Esophagus (tissue), 2 donors: ENCODE data around the gene SLC35G2. TPM values are rescaled to one million over a fixed set of nuclear protein-coding genes. Genes with fewer than 3 reads are reported as not detected.
"Not testable (repeated sequence)": the region's sequence is repeated elsewhere in the genome, so short reads cannot be mapped to it uniquely, and the experiment has no call there.

ENCODE experiments used
- H3K27ac ChIP-seq, 2 donors: one replicate each; pipeline ENCODE4 v1.5.1; 2013; ENCODE audit warnings: low read depth in 2 of 2, mild to moderate bottlenecking in 2 of 2, inconsistent platforms in 1 of 2, low read length in 1 of 2, moderate library complexity in 1 of 2
- H3K27me3 ChIP-seq, 2 donors: one replicate each; pipeline ENCODE4 v1.6.1; 2013; ENCODE audit warnings: low read length in 2 of 2, control low read depth in 1 of 2, mild to moderate bottlenecking in 1 of 2; ENCODE audit not compliant: insufficient read depth in 2 of 2, control insufficient read depth in 1 of 2
- H3K36me3 ChIP-seq, 2 donors: one replicate each; pipeline ENCODE4 v1.6.1; 2013; ENCODE audit warnings: low read length in 1 of 2; ENCODE audit not compliant: control insufficient read depth in 2 of 2, insufficient read depth in 2 of 2
- H3K4me1 ChIP-seq, 2 donors: one replicate each; pipeline ENCODE4 v1.6.1; 2013; ENCODE audit warnings: low read length in 1 of 2; ENCODE audit not compliant: control insufficient read depth in 2 of 2, insufficient read depth in 2 of 2
- H3K4me3 ChIP-seq, 2 donors: one replicate each; pipeline ENCODE4 v1.5.1; 2013; ENCODE audit warnings: low read length in 2 of 2, mild to moderate bottlenecking in 2 of 2, low read depth in 1 of 2, moderate library complexity in 1 of 2
- H3K9me3 ChIP-seq, 2 donors: one replicate each; pipeline ENCODE4 v1.6.1; 2013; ENCODE audit warnings: mild to moderate bottlenecking in 2 of 2, low read depth in 1 of 2, low read length in 1 of 2, moderate library complexity in 1 of 2; ENCODE audit not compliant: control insufficient read depth in 2 of 2, insufficient read depth in 1 of 2
- WGBS, 2 donors: extraction: QIAGEN DNeasy Blood & Tissue Kit; methylation state at CpG; one replicate each; pipeline ENCODE4 v1.1.7; 2013; 5-methylcytosine and 5-hydroxymethylcytosine counted together
- polyA plus RNA-seq, 2 donors: library from polyadenylated mRNA; stranded (reverse); fragments of 200-250 nt; gene quantifications; one replicate each; pipeline ENCODE4 v1.2.3, GENCODE V29; 2013
- donor health status: healthy with polysubstance abuse.
- donor health status: Bipolar disorder and iron deficiency.

Gene SLC35G2
- polyA plus RNA-seq, 2 donors = 1.1 to 1.3 TPM

DNA sequence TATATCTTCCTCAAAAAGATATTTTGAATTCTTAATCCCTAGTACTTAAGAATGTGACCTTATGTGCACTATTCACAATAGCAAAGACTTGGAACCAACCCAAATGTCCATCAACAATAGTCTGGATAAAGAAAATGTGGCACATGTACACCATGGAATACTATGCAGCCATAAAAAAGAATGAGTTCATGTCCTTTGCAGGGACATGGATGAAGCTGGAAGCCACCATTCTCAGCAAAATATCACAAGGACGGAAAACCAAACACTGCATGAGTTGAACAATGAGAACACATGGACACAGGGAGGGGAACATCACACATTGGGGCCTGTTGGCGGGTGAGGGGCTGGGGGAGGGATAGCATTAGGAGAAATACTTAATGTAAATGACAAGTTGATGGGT, 60.6 kb downstream of the SLC35G2 start:
- not testable (repeated sequence) for H3K4me3 ChIP-seq, H3K27ac ChIP-seq, H3K4me1 ChIP-seq, H3K9me3 ChIP-seq, H3K36me3 ChIP-seq, H3K27me3 ChIP-seq
- 97 to 100% methylated on average over 2 of the region's 2 CpGs for WGBS, 2 donors

DNA sequence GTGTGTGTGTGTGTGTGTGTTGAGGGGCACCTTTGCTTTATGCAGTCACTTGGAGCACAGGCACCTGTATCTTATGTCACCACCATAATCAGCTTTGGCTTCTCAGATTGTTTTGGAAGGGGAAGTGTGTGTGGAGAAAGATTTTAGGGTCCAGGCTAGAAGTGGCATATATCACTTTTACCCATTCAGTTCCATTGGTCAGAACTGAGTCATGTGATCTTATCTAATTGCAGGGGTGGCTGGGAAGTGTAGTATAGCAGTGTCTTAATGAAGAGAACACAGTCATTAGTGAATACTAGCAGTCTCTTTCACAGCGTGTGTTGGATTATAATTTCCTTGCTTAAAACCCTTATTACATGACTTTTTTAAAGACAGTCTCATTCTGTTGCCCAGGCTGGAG, 63.6 kb downstream of the SLC35G2 start:
- Histone ChIP-seq H3K9me3 (no peaks in the 10 kb centered on the region), H3K36me3 (no peaks in the 10 kb centered on the region), H3K27ac (no peak overlapping the region), H3K4me3 (no peak overlapping the region), H3K27me3 (no peaks in the 10 kb centered on the region), H3K4me1 (no peaks in the 10 kb centered on the region)
- 79 to 96% methylated on average over 1 of the region's 1 CpG for WGBS, 2 donors

DNA sequence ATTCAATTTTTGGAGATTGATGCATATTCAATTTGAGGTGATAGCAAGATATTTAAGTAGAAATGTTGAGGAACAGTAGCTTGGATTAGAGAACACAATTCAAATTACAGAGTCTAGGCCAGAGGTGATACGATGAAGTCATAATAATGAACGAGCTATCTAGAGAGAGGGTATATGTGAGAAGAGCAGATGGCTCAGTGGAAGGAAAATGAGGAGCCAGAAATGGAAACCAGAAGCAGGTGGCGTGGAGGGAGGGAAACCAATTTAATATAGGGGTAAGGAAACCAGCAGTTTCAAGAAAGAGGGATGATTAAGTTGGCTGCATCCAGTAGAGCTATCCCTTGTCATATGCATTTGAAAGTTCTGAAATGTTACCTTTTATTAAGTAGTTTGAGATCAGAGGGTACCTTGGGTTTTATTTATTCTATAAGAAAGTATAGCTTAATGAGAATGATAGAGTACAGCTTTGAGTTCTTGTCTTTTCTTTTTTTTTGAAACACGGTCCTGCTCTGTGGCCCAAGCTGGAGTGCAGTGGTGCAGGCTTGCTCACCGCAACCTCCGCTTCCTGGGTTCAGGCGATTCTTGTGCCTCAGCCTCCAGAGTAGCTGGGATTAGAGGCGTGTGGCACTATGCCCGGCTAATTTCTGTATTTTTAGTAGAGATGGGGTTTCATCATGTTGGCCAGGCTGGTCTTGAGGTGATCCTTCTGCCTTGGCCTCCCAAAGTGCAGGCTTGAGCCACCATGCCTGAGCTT, 65.2 kb downstream of the SLC35G2 start:
- Histone ChIP-seq H3K27me3 (no peaks in the 10 kb centered on the region), H3K27ac (no peak overlapping the region), H3K4me3 (no peak overlapping the region), H3K9me3 (no peaks in the 10 kb centered on the region), H3K4me1 (no peaks in the 10 kb centered on the region), H3K36me3 (no peaks in the 10 kb centered on the region)
- 93 to 95% methylated on average over 9 of the region's 9 CpGs for WGBS, 2 donors

DNA sequence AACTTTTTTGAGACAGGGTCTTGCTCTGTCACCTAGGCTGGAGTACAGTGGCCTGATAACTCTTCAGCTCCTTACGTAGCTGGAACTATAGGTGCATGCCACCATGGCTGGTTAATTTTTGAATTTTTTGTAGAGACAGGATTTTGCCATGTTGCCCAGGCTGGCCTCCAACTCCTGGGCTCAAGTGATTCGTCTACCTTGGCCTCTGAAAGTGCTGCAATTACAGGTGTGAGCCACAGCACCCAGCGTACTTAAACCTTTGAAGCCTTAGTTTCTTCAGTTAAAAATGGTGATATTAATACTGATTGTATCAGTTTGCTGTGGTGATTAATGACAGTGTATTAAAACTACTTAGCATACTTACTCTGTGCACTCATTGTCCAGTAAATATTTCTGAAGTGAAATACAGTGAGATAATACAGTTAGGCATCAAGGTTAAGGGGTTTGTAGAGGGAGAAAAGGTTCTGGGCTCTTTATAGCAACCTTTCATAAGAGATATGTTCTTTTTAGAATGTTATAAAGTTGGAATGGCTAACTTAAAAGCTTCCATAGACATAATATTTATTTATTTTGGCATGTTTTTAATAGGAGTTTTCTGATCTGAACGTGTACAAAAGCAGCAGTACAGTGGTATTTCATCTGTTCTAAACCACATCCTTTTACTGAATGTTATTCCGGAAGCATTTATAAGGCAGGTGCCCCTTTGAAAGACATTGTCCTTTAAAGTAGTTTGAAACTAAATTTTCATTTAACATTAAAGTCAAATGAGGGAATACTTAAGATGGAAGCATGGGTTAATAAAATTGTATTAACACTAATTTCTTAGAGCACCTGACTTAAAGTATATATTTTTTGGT, 66.7 kb downstream of the SLC35G2 start:
- Histone ChIP-seq H3K36me3 (no peaks in the 10 kb centered on the region), H3K4me3 (no peak overlapping the region), H3K27ac (no peak overlapping the region), H3K27me3 (no peaks in the 10 kb centered on the region), H3K9me3 (no peaks in the 10 kb centered on the region), H3K4me1 (no peaks in the 10 kb centered on the region)
- WGBS, 2 donors = 55% methylated on average over 5 of the region's 5 CpGs

DNA sequence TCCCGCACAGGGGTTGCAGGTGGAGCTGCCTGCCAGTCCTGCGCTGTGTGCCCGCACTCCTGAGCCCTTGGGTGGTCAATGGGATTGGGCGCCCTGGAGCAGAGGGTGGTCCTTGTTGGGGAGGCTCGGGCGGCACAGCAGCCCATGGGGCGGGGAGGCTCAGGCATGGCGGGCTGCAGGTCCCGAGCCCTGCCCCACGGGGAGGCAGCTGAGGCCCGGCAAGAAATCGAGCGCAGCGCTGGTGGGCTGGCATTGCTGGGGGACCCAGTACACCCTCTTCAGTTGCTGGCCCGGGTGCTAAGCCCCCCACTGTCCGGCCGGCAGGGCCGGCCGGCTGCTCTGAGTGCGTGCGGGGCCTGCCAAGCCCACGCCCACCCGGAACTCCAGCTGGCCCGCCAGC, 71.0 kb downstream of the SLC35G2 start:
- H3K9me3 ChIP-seq = no peaks in the 10 kb centered on the region
- WGBS, 2 donors = 86 to 88% methylated on average over 18 to 24 of the region's 24 CpGs
- no peaks in the 10 kb centered on the region for H3K4me1 ChIP-seq
- H3K27ac ChIP-seq = no peak overlapping the region
- no peaks in the 10 kb centered on the region for H3K36me3 ChIP-seq
- no peaks in the 10 kb centered on the region for H3K27me3 ChIP-seq
- H3K4me3 ChIP-seq = no peak overlapping the region

DNA sequence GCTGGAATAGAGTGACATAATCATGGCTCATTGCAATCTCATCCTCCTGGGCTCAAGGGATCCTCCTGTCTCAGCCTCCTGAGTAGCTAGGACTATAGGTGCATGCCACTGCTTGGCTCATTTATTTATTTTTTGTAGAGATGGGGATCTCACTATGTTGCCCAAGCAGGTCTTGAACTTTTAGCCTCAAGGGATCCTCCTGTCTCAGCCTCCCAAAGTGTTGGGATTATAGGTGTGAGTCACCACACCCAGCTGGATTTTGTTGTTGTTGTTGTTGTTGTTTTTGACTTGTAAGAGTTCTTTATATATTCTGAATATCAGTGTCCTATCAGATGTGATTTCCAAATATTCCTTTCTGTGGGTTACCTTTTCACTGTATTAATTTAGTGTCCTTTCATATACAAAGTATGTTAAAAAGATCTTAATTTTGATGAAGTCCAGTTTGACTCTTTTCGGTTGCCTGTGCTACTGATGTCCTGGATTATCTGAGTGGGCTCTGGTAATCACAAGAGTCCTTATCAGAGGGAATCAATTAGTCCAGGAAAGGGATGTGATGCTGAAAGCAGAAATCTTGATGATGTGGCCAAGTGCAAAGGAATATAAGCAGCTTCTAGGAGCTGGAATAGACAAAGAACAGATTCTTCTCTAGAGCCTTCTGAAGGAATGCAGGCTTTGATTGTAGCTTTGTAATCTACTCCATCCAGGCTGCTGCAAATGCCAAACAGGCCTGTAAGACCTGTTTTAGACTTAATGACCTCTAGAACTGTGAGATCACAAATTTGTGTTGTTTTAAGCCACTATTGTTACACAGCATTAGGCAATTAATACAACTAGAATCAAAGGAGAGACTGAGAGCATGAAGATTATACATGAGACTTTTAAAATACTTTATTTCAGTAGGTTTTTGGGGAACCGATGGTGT, 73.3 kb downstream of the SLC35G2 start:
- Histone ChIP-seq H3K27me3 (no peaks in the 10 kb centered on the region), H3K9me3 (no peaks in the 10 kb centered on the region), H3K4me1 (no peaks in the 10 kb centered on the region), H3K36me3 (no peaks in the 10 kb centered on the region), H3K4me3 (no peak overlapping the region), H3K27ac (peak overlapping the region in 1 of 2 donors; percentile 34)
- WGBS, 2 donors = 43% methylated on average over 2 of the region's 2 CpGs

DNA sequence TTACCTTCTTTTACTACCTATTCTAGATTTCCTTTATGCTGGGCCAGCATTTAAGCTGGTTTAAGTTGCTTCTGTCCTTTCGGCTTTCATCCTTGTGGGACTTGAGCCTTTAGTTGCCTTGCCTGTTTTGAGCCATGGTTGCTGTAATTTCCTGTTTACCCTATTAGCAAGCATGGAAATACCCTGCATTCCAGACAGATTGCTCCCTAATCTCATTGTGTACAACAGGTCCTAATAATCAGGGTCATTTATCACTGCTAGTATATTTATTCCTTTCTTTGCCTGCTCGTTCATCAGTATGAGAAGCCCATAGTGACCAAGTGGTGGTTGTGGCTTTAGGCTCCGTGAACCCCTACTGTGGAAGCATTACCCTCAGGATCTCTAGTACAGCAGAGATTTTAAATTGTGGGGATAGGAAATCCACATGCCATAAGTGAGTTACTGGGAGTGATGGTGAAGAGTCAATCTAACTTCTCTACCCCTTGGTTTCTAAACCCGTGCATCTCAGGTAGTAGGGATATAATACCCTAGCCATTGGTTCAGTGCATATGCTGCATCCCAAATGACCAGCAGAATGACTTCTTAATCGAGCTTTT, 75.0 kb downstream of the SLC35G2 start:
- 50 to 54% methylated on average over 5 of the region's 5 CpGs for WGBS, 2 donors
- Histone ChIP-seq H3K4me3 (no peak overlapping the region), H3K4me1 (no peaks in the 10 kb centered on the region), H3K27ac (peak overlapping the region in 1 of 2 donors; percentile 60), H3K9me3 (no peaks in the 10 kb centered on the region), H3K27me3 (no peaks in the 10 kb centered on the region), H3K36me3 (no peaks in the 10 kb centered on the region)

DNA sequence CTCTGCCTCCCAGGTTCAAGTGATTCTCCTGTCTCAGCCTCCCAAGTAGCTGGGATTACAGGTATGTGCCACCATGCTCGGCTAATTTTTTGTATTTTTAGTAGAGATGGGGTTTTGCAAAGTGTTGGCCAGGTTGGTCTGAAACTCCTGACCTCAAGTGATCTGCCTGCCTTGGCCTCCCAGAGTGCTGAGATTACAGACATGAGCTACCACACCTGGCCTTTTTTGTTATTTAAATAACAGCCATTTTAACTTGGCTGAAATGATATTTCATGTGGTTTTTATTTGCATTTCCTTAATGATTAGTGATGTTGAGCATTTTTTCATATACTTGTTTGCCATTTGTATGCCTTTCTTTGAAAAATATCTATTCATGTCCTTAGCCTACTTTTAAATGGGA, 78.2 kb downstream of the SLC35G2 start:
- not testable (repeated sequence) for H3K4me3 ChIP-seq, H3K27ac ChIP-seq, H3K4me1 ChIP-seq, H3K9me3 ChIP-seq, H3K36me3 ChIP-seq, H3K27me3 ChIP-seq
- 85 to 95% methylated on average over 1 of the region's 1 CpG for WGBS, 2 donors

DNA sequence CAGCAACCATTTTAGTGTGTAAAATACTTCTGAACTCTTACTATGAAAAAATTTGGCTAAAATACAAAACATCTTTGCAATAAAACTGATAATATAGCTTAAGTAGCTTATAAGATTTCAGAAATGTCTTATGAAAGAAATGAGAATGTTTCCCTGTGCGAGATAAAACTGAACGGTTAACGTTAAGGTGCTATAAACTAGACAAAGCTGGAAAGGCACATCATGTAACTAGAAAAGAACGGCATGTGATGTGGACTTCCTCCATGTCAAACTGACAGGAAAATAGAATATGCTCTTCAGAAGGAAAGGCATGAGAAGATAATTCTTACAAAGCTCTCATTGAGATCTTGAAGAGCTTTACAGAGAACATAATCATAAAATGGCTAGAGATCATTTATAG, 79.6 kb downstream of the SLC35G2 start:
- Histone ChIP-seq H3K9me3 (peaks cover 0 to 2% of the 10 kb centered on the region in 2 donors), H3K27me3 (no peaks in the 10 kb centered on the region), H3K27ac (no peak overlapping the region), H3K4me3 (no peak overlapping the region), H3K4me1 (no peaks in the 10 kb centered on the region), H3K36me3 (no peaks in the 10 kb centered on the region)
- WGBS, 2 donors = 77 to 79% methylated on average over 4 of the region's 4 CpGs
